H9 (cell line): ENCODE results near the gene RGS9. TPM values are rescaled to one million over a fixed set of nuclear protein-coding genes. Genes with fewer than 3 reads are reported as not detected.
A peak's percentile ranks its signal among the peaks of the same experiment; 100 is the strongest.

Experiments used
- DNase-seq: peaks from one replicate; pipeline ENCODE4 v3.0.0-alpha.2; 2017
- H2AFZ ChIP-seq: one replicate; pipeline ENCODE4 v1.6.1; 2013; ENCODE audit warnings: mild to moderate bottlenecking, low read length, control low read depth, moderate library complexity
- H2AK5ac ChIP-seq: 2 replicates; pipeline ENCODE4 v1.6.1; 2013; ENCODE audit warnings: low read length, control low read depth, mixed read lengths; ENCODE audit not compliant: insufficient read length
- H2BK120ac ChIP-seq: one replicate; pipeline ENCODE4 v1.6.1; 2013; ENCODE audit warnings: low read depth, mild to moderate bottlenecking, low read length, control low read depth, inconsistent platforms; ENCODE audit not compliant: poor library complexity, severe bottlenecking
- H2BK12ac ChIP-seq: 2 replicates; pipeline ENCODE4 v1.6.1; 2013; ENCODE audit warnings: low read length, control low read depth, mixed read lengths, low read depth; ENCODE audit not compliant: insufficient read length
- H2BK15ac ChIP-seq: 2 replicates; pipeline ENCODE4 v1.6.1; 2013; ENCODE audit warnings: low read depth, low read length, control low read depth
- H2BK20ac ChIP-seq: one replicate; pipeline ENCODE4 v1.6.1; 2013; ENCODE audit warnings: low read depth, mild to moderate bottlenecking, low read length, control low read depth, inconsistent platforms; ENCODE audit not compliant: poor library complexity, severe bottlenecking
- H2BK5ac ChIP-seq: 2 replicates; pipeline ENCODE4 v1.6.1; 2013; ENCODE audit warnings: low read length, control low read depth, mixed read lengths; ENCODE audit not compliant: insufficient read length
- H3K14ac ChIP-seq: 2 replicates; pipeline ENCODE4 v1.6.1; 2013; ENCODE audit warnings: low read length, control low read depth; ENCODE audit not compliant: insufficient read depth
- H3K18ac ChIP-seq: 2 replicates; pipeline ENCODE4 v1.6.1; 2013; ENCODE audit warnings: low read depth, mild to moderate bottlenecking, mixed read lengths, low read length, control low read depth; ENCODE audit not compliant: insufficient read length
- H3K23ac ChIP-seq: 2 replicates; pipeline ENCODE4 v1.6.1; 2013; ENCODE audit warnings: low read length, control low read depth, mixed read lengths, low read depth; ENCODE audit not compliant: insufficient read length
- H3K23me2 ChIP-seq: 2 replicates; pipeline ENCODE4 v1.6.1; 2013; ENCODE audit warnings: low read depth, mild to moderate bottlenecking, mixed read lengths, low read length, control low read depth; ENCODE audit not compliant: insufficient read length, poor library complexity, severe bottlenecking
- H3K27ac ChIP-seq: 2 replicates; pipeline ENCODE4 v1.5.1; 2013; ENCODE audit warnings: low read length, control low read depth, mixed read lengths, low read depth; ENCODE audit not compliant: insufficient read length
- H3K27me3 ChIP-seq: 2 replicates; pipeline ENCODE4 v1.6.1; 2013; ENCODE audit warnings: low read length, control low read depth, inconsistent platforms; ENCODE audit not compliant: insufficient read depth
- H3K4ac ChIP-seq: 2 replicates; pipeline ENCODE4 v1.6.1; 2013; ENCODE audit warnings: low read depth, mild to moderate bottlenecking, control low read depth, inconsistent platforms, low read length, moderate library complexity
- H3K4me1 ChIP-seq: 2 replicates; pipeline ENCODE4 v1.6.1; 2013; ENCODE audit warnings: low read length, control low read depth, inconsistent platforms; ENCODE audit not compliant: insufficient read depth
- H3K4me2 ChIP-seq: 2 replicates; pipeline ENCODE4 v1.6.1; 2013; ENCODE audit warnings: low read length, control low read depth, mixed read lengths; ENCODE audit not compliant: insufficient read length, insufficient read depth
- H3K56ac ChIP-seq: 2 replicates; pipeline ENCODE4 v1.6.1; 2013; ENCODE audit warnings: low read depth, mild to moderate bottlenecking, mixed read lengths, low read length, control low read depth; ENCODE audit not compliant: insufficient read length
- H3K79me1 ChIP-seq: 2 replicates; pipeline ENCODE4 v1.6.1; 2013; ENCODE audit warnings: low read depth, mild to moderate bottlenecking, moderate library complexity, low read length, control low read depth, inconsistent platforms; ENCODE audit not compliant: insufficient read depth, poor library complexity, severe bottlenecking
- H3K79me2 ChIP-seq: 2 replicates; pipeline ENCODE4 v1.6.1; 2013; ENCODE audit warnings: low read length, control low read depth, inconsistent platforms; ENCODE audit not compliant: insufficient read depth
- H3K9ac ChIP-seq: 2 replicates; pipeline ENCODE4 v1.6.1; 2013; ENCODE audit warnings: low read length, control low read depth, mixed read lengths; ENCODE audit not compliant: insufficient read length; ENCODE audit errors: extremely low read depth
- H3K9me3 ChIP-seq: one replicate; pipeline ENCODE4 v1.6.1; 2013; ENCODE audit warnings: low read depth, low read length, inconsistent platforms; ENCODE audit not compliant: control insufficient read depth
- H3T11ph ChIP-seq: one replicate; pipeline ENCODE4 v1.6.1; 2013; ENCODE audit warnings: mild to moderate bottlenecking, low read length, control low read depth, inconsistent platforms
- H4K20me1 ChIP-seq: one replicate; pipeline ENCODE4 v1.6.1; 2013; ENCODE audit not compliant: control insufficient read depth, insufficient read length, insufficient read depth
- H4K5ac ChIP-seq: 2 replicates; pipeline ENCODE4 v1.6.1; 2013; ENCODE audit warnings: low read depth, mild to moderate bottlenecking, mixed read lengths, low read length, control low read depth; ENCODE audit not compliant: insufficient read length
- H4K8ac ChIP-seq: replicated peaks from 2 replicates; pipeline ENCODE4 v1.6.1; 2013; ENCODE audit warnings: low read length, control low read depth, mixed read lengths, low read depth; ENCODE audit not compliant: insufficient read length
- H4K91ac ChIP-seq: 2 replicates; pipeline ENCODE4 v1.6.1; 2013; ENCODE audit warnings: low read depth, mild to moderate bottlenecking, moderate library complexity, mixed read lengths, low read length, control low read depth; ENCODE audit not compliant: insufficient read length
- H3K27ac Mint-ChIP-seq, 3 experiments: 2 replicates in 2 of 3; 3 replicates in 1 of 3; pipeline ENCODE4 v1.8.0; 2020 to 2021; ENCODE audit warnings: mixed read lengths in 3 of 3, mild to moderate bottlenecking in 1 of 3, moderate library complexity in 1 of 3
- H3K27me3 Mint-ChIP-seq: 2 replicates; pipeline ENCODE4 v1.8.0; 2021; ENCODE audit warnings: low read depth, mild to moderate bottlenecking, moderate library complexity, mixed read lengths
- H3K36me3 Mint-ChIP-seq, 3 experiments: 2 replicates in 2 of 3; 3 replicates in 1 of 3; pipeline ENCODE4 v1.8.0; 2020 to 2021; ENCODE audit warnings: low read depth in 3 of 3, mixed read lengths in 3 of 3; ENCODE audit not compliant: insufficient read depth in 1 of 3
- H3K4me1 Mint-ChIP-seq, 2 experiments: 2 replicates each; pipeline ENCODE4 v1.8.0; 2020; ENCODE audit warnings: mixed read lengths in 2 of 2
- H3K4me3 Mint-ChIP-seq, 2 experiments: 2 replicates in 1 of 2; 3 replicates in 1 of 2; pipeline ENCODE4 v1.8.0; 2020 to 2021; ENCODE audit warnings: mild to moderate bottlenecking in 2 of 2, mixed read lengths in 2 of 2, moderate library complexity in 1 of 2
- H3K9me3 Mint-ChIP-seq, 2 experiments: 2 replicates in 1 of 2; 3 replicates in 1 of 2; pipeline ENCODE4 v1.8.0; 2020; ENCODE audit warnings: mild to moderate bottlenecking in 2 of 2, mixed read lengths in 2 of 2, moderate library complexity in 1 of 2
- WGBS: extraction: QIAGEN DNeasy Blood & Tissue Kit; methylation state at CpG from one replicate; pipeline ENCODE4 v1.1.7; 2013; ENCODE audit warnings: missing lambda C conversion rate, low lambda C conversion rate, mixed read lengths; ENCODE audit not compliant: insufficient read length; ENCODE audit errors: extremely low coverage; 5-methylcytosine and 5-hydroxymethylcytosine counted together
- total RNA-seq: library from RNA; stranded (reverse); gene quantifications from 2 replicates; pipeline ENCODE4 v1.2.1, GENCODE V29; 2021
- TF ChIP-seq, protein P1 (sequence below): fragments of 200-600 bp; sonication (generic); conservative IDR thresholded peaks from 3 replicates; pipeline ENCODE4 v1.8.0; 2021; ENCODE audit warnings: antibody characterized with exemption, mild to moderate bottlenecking

Gene RGS9
- total RNA-seq, 1 experiment from 2014 or later = 12.0 TPM

DNA sequence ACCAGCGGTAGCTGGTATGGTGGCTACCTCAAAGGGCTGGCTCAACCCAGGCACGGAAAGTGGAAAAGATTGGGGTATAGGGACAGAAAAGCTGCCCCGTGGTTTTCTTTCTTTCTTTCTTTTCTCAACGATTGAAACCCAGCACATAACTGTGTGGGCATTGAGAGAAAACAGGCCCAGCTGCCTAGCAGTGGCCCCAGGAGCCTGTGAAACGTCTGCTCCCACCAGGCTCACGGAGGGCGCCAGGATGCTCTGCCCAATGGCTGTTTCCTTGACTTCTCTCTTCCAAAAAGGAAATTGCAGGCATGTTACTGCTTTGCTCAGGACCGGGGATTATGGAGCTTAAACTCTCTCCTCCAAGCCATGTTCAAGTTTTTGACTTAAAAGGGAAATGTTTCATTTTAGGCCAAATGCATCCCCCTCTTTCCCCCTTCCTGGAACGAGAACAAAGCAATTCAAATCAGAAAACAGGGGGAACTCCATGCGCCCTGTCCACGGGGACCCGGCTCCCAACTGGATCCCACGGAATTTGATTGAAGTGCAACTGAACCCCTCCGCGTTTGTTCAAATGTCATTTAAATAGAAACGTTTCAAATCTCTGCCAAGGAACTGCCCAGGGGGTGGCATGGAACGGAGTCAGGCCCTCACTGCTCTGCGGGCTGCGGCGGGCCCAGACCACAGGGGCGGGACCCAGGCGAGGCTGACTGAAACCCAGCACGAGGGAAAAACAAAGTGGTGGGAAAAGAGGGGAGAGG, 133.5 kb downstream of the RGS9 start:
- Histone ChIP-seq H3K9me3 (no peaks in the 10 kb centered on the region), H2AK5ac (no peak overlapping the region), H2BK120ac (no peak overlapping the region), H4K20me1 (no peaks in the 10 kb centered on the region), H3K4me1 (no peaks in the 10 kb centered on the region), H3K27ac (no peak overlapping the region), H2AFZ (no peak overlapping the region), H2BK15ac (no peak overlapping the region), H2BK12ac (no peak overlapping the region), H3K79me1 (no peaks in the 10 kb centered on the region), H3K23me2 (no peaks in the 10 kb centered on the region), H3K9ac (no peak overlapping the region), H3K79me2 (no peaks in the 10 kb centered on the region), H4K8ac (no peak overlapping the region), H3K18ac (no peak overlapping the region), H2BK20ac (no peak overlapping the region), H3K56ac (no peak overlapping the region), H3K23ac (no peak overlapping the region), H2BK5ac (no peak overlapping the region), H4K5ac (no peak overlapping the region), H4K91ac (no peak overlapping the region), H3T11ph (no peak overlapping the region), H3K27me3 (no peaks in the 10 kb centered on the region), H3K14ac (no peak overlapping the region), H3K4ac (no peak overlapping the region), H3K4me2 (no peak overlapping the region)
- Mint-ChIP-seq H3K36me3 (0 out of 7 replicates have a peak, but pooled peaks cover 0 to 5% (median 0%) of the 10 kb centered on the region in 3 experiments), H3K27ac (peak overlapping the region in 1 of 3 experiments; percentile 60; a peak in 1 of 7 replicates), H3K4me1 (peaks cover 5 to 6% of the 10 kb centered on the region in 2 experiments), H3K27me3 (no peaks in the 10 kb centered on the region; the same call in 1 of the 2 replicates), H3K9me3 (peaks cover 0 to 10% of the 10 kb centered on the region in 2 experiments; a peak in 3 of 5 replicates), H3K4me3 (no peak overlapping the region)
- TF ChIP-seq, protein P1, sequence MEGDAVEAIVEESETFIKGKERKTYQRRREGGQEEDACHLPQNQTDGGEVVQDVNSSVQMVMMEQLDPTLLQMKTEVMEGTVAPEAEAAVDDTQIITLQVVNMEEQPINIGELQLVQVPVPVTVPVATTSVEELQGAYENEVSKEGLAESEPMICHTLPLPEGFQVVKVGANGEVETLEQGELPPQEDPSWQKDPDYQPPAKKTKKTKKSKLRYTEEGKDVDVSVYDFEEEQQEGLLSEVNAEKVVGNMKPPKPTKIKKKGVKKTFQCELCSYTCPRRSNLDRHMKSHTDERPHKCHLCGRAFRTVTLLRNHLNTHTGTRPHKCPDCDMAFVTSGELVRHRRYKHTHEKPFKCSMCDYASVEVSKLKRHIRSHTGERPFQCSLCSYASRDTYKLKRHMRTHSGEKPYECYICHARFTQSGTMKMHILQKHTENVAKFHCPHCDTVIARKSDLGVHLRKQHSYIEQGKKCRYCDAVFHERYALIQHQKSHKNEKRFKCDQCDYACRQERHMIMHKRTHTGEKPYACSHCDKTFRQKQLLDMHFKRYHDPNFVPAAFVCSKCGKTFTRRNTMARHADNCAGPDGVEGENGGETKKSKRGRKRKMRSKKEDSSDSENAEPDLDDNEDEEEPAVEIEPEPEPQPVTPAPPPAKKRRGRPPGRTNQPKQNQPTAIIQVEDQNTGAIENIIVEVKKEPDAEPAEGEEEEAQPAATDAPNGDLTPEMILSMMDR = no peak
- no peak for DNase-seq
- no CpG with 5 or more reads among the region's 23 CpGs for WGBS
